DMS 273 (cell line): Measurements from ENCODE around the gene SSU72.
"Not testable (repeated sequence)": the region's sequence is repeated elsewhere in the genome, so short reads cannot be mapped to it uniquely, and the experiment has no call there.

ENCODE experiments used
- DNase-seq: peaks from one replicate; lab custom pipeline; 2025; ENCODE audit not compliant: unreplicated experiment; lab: John Stamatoyannopoulos, UW

The SSU72 gene

DNA sequence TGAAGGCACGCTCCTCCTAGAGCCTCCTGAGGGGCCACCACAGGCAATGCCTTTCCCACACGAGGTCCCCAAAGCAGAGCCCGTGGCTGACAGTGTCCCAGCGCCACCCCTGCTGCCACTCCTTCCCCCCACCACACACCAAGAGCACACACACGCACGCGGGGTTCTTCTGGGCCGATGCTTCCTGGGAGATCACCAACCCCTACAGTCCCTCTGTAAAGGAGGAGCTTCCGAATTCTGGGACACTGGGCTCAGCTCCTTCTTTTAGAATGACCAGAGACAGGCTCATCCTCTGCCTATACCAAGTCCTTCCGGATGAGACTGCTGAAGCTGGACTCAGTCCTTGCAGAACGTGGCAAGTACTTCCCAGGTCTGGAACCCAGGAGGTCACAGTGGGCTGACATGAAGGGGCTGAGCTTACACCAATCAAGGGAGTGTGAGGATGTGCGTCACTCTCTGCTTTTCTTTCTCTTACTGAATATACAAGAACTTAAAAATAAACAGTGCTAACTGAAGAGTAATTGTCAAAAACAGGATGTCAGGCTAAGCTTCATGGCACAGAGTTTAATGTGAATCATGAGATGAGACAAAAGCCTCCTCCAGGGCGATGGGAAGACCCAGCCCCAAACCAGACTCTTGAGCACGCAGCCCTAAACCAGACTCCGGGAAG, 12.7 kb downstream of the SSU72 start:
- no peak for DNase-seq

DNA sequence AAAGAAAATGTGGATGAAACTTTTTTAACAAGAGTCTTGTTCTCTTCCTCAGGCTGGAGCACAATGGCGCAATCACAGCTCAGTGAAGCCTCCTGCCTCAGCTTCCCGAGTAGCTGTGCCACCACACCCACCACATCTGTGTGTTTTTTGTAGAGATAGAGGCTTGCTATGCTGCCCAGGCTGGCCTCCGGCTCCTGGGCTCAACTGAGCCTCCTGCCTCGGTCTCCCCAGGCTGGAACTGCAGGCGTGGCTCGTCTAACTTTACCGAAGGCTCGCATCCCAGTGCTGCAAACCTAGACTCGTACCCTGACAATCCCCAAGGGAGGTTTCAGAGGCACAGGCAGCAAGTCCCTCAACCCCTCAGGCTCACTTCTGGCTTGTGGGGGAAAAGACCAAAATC, 14.5 kb downstream of the SSU72 start:
- DNase-seq = no peak

DNA sequence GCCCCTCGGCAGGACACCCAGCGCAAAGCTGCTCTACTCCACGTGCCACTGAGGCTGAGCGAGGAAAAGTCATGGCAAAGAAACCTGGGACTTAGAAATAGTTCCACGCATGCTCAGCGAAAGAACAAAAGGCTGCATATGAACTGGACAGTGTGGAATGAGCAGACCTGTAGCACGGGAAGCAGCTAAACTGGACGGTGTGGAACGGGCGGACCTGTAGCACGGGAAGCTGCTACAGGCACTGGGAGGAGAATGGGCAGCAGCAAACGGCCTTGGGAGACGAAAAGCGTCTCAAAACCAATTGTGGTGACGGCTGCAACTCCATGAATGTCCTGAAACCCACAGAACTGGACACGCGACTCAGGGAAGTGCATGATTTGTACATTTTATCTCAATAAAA, 15.6 kb downstream of the SSU72 start:
- DNase-seq = no peak

DNA sequence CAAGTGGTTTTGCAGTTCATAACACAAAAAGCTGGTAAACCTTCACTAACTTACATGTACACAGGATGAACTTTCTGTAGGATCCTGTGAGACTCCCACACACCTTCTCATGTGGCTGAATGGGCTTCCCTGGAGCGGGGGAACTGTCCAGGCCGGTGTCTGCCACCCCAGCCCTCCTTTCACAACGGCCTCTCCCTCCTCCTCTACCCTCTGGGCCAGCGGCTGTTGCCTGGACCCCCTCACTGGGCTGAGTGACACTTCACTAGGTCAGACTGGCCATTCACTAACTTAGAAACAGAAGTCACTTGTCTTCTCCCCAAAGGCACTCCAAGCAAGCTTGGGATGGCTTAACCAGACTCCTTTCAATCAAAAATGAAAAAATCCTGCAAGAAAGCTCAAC, 16.1 kb downstream of the SSU72 start:
- DNase-seq = no peak

DNA sequence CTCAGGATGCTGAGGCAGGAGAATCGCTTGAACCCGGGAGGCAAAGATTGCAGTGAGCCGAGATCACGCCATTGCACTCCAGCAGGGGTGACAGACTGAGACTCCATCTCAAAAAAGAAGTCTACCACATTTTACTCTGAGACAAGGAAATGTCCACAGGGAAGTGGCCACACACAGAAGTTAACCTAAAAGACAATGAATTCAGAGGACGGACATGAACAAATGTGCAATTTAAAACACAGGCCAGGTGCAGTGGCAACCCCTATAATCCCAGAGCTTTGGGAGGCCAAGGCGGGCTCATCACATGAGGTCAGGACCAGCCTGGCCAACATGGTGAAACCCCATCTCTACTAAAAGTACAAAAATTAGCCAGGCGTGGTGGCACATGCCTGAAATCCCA, 17.0 kb downstream of the SSU72 start:
- not testable (repeated sequence) for DNase-seq

DNA sequence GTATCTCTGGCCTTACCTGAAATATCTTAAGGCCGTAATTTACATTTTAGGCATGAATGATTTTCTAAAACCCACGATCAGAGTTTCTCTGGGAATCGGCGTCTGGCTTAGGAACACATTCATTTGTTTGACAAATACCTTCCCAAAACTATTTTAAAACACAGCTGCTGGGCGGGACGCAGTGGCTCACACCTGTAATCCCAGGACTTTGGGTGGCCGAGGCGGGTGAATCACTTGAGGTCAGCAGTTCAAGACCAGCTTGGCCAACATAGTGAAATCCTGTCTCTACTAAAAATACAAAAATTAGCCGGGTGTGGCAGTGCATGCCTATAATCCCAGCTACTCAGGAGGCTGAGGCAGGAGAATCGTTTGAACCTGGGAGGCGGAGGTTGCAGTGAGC, 17.7 kb downstream of the SSU72 start:
- DNase-seq = not testable (repeated sequence)

DNA sequence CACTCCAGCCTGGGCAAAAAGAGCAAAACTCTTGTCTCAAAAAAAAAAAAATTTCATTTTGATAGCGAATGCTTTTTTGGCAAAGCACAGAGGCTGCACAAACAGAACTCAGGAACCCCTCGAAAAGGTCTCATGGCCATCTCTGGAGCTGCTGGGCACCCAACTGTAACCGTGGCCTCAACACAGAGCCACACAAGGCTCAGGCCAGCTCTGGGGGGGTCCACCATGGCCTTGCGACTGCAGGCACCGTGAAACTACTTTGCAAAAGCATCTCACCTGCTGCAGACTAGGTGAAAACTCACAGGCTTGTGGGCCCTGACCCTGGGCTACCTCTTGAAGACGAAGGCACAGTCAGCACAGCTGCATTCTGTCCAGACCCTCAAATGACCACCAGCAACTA, 18.2 kb downstream of the SSU72 start:
- DNase-seq = no peak

DNA sequence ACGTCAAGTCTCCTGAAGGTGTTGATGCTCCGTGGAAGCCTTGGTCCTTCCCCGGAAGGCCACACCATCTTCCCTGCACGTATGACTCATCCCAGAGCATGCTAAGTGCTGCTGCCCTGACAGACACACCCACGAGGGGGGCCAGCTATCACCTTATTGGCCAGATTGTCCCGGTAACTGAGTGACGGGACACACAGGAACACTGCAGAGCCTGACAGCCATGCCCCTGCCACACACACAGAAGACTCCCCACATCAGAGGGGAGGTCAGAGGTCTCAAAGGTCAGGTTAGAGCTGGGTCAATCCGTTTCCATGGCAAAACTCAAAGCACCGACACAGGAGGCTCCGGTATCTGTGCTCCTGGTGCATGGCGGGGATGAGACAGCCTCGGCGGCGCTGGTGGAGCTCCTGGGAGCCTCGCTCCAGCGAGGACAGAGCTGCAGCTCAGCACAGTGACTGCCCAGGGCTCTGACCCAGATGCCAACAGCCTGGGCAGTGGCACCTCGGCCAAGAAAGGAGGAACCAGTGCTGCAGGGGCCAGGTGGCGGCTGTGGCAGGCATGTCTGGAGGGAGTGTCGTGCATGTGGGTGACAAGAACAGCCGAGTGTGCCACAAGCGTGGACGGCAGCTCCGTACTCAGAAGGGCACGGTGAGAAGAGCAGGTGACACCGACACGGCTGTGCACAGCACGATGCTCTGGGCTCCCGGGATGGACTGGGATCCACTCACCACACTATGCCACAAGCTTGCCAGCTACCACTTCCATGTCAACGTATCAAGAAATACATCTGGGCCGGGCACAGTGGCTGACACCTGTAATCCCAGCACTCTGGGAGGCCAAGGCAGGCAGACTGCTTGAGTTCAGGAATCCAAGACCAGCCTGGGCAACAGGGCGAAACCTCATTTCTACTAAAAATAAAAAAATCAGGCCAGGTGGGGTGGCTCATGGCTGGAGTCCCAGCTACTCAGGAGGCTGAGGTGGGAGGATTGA, 19.4 kb downstream of the SSU72 start:
- DNase-seq = peak; percentile 53

DNA sequence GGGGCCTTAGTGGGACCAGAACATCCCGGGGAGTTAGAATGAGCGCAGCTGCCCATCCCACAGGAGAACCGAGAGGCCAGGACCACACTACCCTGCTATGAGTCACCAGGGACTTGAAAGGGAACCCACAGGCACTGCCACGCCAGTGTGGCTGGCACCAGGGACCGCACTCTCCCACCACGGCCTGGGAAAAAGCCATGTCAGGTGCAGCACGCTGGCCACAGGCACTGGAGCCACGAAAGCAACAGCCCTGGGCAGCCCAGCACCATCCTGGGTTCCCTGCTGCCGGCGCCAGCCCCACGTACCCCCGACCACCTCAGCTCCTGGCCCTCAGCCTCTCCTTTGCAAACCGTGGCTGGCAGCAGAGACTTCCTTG, 20.1 kb downstream of the SSU72 start:
- DNase-seq = no peak

DNA sequence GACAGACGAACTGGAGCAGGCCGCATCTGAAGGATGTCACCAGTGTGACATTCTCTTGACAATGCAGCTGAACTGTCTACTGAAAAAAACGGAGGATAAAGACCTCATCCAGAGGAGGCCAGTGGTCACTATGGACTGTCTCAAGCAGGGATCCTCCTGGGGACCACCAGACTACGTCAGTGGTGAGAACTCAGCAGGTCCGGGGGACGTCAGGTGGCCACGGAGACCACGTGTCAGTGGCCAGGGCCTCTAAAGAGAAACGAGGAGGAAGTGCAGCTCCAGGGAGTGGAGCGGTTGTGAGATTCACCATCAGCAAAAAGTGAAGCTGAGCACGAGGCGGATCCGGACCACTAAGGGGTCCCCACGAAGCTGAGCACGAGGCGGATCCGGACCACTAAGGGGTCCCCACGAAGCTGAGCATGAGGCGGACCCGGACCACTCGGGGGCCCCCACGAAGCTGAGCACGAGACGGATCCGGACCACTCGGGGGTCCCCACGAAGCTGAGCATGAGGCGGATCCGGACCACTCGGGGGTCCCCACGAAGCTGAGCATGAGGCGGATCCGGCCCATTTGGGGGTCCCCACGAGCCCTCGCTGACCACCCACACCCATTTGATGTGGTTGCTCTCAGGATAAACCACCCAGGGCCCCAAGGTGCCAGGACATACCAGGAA, 20.7 kb downstream of the SSU72 start:
- no peak for DNase-seq

DNA sequence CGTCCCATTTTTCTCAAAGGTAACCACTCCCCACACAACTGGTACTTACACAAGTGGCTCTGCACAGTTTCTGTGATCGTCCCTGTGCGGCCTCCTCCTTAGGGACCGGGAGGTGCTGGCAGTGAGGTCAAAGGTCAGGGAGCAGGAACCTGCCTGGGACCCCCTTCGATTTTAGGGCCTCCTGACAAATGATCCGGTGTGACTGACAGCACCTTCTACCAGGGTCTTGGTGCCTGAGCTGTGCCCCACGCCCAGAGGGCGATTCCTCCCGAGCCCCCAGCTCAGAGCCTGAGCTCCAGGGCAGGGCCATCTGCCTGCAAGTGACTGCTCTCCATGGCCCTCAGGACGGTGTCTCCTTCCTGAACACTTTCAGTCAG, 22.4 kb downstream of the SSU72 start:
- no peak for DNase-seq

DNA sequence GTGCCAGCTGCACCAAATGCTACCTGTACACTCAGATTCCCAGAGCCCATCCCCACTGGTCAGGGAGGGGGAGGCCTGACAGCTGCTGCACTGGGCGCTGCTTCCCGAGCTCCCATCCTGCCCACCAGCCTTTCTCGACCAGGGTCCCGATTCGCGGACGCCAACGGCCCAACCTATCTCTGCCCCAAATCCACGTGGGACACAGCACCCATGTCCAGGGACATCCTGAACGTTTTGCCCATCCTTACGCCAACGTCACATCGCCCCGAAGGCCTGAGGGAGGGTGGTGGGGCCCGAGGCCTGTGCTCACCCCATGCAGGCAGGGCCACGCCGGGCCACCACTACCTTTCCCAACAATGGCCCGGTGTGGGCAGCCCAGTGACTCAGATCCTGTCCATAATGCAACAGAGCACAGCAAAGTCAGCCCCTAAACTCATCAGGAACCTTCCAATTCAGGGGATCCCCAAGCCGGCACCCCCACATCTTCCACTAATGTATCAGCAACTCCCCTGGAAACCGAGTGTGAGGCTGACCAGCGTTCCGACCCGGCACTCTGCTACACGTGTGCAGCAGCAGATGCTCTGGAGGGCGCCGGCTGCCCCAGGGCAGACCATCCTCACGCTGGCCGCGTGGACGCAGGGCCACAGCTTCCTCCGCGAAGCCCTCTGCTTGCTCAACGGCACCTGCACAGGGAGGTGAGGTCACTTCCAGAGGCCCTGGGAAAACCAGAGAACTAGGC, 23.0 kb downstream of the SSU72 start:
- DNase-seq = no peak

DNA sequence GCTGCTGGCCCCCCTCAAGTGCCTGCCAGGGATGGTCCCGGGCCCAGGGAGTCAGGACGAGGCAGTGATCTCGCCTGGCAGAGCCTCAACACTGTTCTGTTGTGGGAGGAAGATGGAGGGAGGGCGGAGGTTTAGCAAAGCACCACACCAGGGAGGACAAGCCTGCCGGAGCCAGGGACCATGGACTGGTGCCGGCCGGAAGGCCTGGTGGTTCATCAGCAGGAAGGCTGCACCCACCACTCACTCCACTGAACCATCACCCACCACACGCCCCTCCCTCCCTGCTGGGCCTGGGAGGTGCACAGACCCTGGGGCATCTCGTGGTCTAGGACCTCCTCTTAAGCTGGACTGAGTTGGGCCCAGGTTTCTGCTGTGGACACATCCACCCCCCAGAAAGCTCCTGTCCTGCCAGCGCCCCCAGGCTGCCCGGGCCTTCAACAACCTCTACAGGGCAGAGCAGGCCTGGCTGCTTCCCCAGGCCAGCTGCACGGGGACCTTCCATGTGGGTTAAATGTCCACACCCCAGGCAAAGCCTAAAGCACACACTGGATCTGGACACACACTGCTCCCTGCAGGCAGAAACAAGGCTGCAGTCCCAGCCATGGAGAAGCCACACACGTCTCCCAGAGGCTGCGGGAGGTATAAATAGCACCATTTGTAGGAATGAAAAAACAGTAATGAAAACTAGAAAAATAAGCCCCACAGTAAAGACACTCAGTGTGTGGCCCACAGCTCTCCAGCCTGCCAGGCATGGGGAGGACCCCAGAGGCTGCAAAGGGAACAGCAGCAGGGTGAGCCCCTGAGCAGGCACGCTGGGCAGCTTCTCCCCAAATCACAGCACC, 23.9 kb downstream of the SSU72 start:
- DNase-seq = peak; percentile 73

DNA sequence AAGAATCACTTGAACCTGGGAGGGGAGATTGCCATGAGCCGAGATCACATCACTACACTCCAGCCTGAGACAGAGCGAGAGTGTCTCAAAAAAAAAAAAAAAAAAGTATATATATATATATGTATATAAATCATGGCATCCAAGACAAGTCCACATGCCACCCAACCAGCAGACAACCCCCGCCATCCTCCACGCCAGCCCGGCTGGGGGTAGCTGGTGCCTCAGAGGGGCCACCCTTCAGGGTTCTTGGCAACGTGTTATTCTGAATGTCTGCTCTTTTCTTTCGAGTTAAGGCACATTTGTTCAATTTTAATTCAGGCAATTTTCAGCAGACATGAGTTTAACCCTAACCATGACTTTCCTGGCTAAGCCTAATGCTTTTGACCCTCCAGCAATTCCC, 24.6 kb downstream of the SSU72 start:
- DNase-seq = no peak

DNA sequence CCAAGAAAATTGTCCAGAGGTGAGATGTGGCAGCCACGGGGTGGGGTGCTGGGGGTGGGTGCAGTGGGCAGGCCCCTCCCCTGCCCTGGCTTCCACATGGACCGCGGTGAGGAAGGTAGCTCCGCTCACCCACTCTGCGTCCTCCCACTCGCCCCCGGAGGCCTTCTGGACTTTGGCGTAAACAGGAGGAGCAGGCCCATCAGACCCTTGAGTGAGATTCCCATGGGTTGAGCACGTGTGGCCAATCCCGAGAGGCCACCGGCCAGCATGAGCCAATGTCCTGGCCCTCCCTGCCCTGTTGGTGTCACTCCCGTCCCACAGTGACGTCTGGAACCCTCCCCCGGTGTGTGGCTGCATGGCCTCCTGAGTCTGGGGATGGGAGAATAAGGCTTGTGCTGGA, 26.1 kb downstream of the SSU72 start:
- DNase-seq = no peak

DNA sequence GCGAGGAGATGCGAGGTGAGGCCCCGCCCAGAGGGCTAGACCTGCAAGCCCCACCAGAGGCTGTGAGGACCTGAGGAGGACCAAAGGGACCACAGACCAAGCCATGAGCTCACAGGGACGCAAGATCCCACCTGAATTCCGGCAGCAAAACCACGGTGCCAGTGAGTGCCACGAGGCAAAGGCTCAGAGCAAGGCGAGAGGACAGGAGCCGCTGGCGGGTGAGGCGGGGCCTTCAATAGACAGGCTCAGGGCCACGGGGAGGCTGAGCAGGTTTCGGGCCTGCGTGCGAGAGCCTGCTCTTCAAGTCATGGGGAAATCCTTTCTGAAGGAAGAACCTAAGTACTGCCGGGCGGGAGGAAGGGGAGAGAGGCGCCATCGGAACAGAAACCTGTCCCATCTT, 27.2 kb downstream of the SSU72 start:
- no peak for DNase-seq

DNA sequence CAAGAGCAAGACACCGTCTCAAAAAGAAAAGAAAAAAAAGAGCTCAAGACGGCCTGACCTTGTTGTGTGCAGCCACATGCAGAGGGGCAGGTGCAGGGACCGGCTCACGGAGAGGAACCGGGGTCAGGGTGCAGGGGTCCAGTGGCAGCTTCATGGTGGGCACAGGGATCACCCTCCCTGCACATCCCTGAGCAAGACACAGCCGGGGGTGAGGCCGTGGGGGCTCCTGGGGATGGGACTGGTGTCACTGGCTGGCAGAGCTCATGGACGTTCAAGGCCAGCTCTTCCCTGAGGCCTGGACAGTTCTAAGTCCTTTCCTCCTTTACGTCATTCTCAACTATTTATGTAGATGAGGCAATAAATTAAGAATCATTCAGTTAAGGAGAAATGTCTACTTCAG, 27.7 kb downstream of the SSU72 start:
- no peak for DNase-seq

DNA sequence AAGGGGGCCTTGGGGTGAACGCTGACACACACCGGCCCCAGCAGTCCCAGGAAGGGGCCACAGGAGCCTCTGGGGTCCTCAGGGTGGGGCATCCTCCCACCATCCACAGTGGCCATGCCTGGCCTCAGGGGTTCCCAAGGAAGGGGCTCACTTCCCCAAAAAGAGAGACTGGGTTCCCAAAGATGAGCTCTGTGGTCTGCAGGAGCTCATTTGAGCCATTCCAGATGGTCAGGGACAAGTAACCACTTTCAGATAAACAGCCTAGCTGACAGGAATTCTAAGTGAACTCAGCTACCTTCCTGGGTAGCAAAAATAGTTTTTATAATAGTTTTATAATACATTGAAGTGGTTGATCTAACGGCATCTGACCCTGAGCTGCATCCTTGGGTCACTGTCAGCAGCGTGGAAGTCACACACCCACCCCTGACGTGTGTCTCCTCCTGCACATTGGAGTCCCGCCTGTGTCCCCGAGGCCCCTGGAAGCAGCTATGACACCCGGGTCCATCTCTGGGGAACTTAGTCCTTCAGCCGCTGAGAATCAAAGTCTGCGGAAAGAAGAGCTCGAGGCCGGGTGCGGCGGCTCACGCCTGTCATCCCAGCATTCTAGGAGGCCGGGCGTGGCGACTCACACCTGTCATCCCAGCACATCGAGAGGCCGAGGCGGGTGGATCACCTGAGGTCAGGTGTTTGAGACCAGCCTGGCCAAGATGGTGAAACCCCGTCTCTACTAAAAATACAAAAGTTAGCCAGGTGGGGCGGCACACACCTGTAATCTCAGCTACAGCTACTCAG, 28.5 kb downstream of the SSU72 start:
- no peak for DNase-seq

DNA sequence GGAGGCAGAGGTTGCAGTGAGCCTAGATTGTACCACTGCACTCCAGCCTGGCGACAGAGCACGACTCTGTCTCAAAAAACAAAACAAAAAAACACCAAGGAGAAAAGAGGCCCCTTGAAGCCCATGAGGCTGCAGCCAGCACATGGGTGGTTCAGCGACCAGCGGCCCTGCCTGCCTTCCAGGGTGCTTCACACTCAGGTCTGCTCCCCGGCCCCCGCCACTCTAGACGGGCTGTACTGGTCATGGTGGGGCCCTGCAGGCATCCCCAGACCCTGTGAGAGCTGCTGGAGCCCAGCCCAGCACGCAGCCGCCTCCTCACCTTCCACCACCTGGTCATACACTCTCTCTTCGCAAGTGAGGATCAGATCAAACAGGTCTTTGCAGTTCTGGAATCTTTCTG, 30.1 kb downstream of the SSU72 start:
- DNase-seq = no peak

DNA sequence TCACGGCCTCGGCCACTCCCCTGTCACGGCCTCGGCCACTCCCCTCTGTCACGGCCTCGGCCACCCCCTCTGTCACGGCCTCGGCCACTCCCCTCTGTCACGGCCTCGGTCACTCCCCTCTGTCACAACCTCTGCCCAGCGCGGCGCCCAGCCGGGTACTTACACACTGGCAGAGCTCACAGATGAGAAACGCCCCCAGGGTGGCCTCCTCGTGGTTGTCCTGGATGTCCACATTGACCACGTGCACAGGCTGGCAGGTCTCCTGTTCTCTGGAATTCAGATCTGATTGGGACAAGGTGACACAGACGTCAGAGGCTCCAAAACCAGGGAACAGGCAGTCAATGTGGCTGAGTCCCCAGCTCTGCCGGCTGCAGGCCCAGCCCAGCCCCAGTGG, 31.0 kb downstream of the SSU72 start:
- no peak for DNase-seq
